Activated naive CD4-positive, alpha-beta T cell treated with anti-CD3 and anti-CD28 coated beads for 36 hours (primary cell): ENCODE measurements around the gene TRMT61A. TPM values are rescaled to one million over a fixed set of nuclear protein-coding genes. Genes with fewer than 3 reads are reported as not detected.
"Not testable (repeated sequence)": the region's sequence is repeated elsewhere in the genome, so short reads cannot be mapped to it uniquely, and the experiment has no call there.

Experiments used
- CTCF ChIA-PET: fragments of 350-600 bp; sonication (Branson Sonifier 250); formaldehyde crosslinking; loops from one replicate; lab custom pipeline; 2021; ENCODE audit warnings: antibody characterized with exemption; lab: Charles Lee
- DNase-seq: peaks from one replicate; pipeline ENCODE4 v3.0.0-alpha.2; 2020
- H3K27ac Mint-ChIP-seq: one replicate; pipeline ENCODE4 v1.8.0; 2021; ENCODE audit warnings: mild to moderate bottlenecking, mixed read lengths
- H3K27me3 Mint-ChIP-seq: one replicate; pipeline ENCODE4 v1.8.0; 2021; ENCODE audit warnings: low read depth, mixed read lengths
- H3K36me3 Mint-ChIP-seq: one replicate; pipeline ENCODE4 v1.8.0; 2021; ENCODE audit warnings: low read depth, mixed read lengths
- H3K4me1 Mint-ChIP-seq: one replicate; pipeline ENCODE4 v1.8.0; 2021; ENCODE audit warnings: low read depth, mixed read lengths
- H3K4me3 Mint-ChIP-seq: one replicate; pipeline ENCODE4 v1.8.0; 2021; ENCODE audit warnings: mild to moderate bottlenecking, moderate library complexity, mixed read lengths
- H3K9me3 Mint-ChIP-seq: one replicate; pipeline ENCODE4 v1.8.0; 2021; ENCODE audit warnings: mixed read lengths
- intact Hi-C: fragments of 100-400 bp; cut with micrococcal nuclease; formaldehyde crosslinking; loops from one replicate; pipeline ENCODE4 v1.15.1; 2023
- total RNA-seq, 2 experiments: library from RNA; stranded (reverse); gene quantifications; one replicate each; pipeline ENCODE4 v1.2.3, GENCODE V29; 2021

Gene TRMT61A
- total RNA-seq, 2 experiments from 2014 or later: 6.6 to 6.7 TPM

GRCh38 chr14:103510724-103511693 lies 18.0 kb upstream of the TRMT61A start:
- H3K27ac Mint-ChIP-seq: no peak overlapping the region
- H3K27me3 Mint-ChIP-seq: no peaks in the 10 kb centered on the region
- H3K4me3 Mint-ChIP-seq: no peak overlapping the region
- intact Hi-C loops: no loop called here
- H3K9me3 Mint-ChIP-seq: no peaks in the 10 kb centered on the region
- CTCF ChIA-PET: interaction anchor here (1.1 to 3.0 kb wide), 2 partner anchors 8 to 167 kb away, joined by 3 to 12 read pairs; no protein-coding TSS in a partner anchor
- no peak for DNase-seq
- H3K4me1 Mint-ChIP-seq: no peaks in the 10 kb centered on the region
- H3K36me3 Mint-ChIP-seq: peaks cover 7% of the 10 kb centered on the region

GRCh38 chr14:103512180-103512579 lies 16.8 kb upstream of the TRMT61A start:
- DNase-seq, CTCF ChIA-PET, H3K27me3 Mint-ChIP-seq, H3K4me3 Mint-ChIP-seq, H3K36me3 Mint-ChIP-seq, H3K27ac Mint-ChIP-seq, H3K4me1 Mint-ChIP-seq, H3K9me3 Mint-ChIP-seq, intact Hi-C loops: not testable (repeated sequence)

GRCh38 chr14:103512701-103513611 lies 16.0 kb upstream of the TRMT61A start:
- CTCF ChIA-PET: no interaction called here

GRCh38 chr14:103514596-103515421 lies 14.2 kb upstream of the TRMT61A start:
- peaks cover 3% of the 10 kb centered on the region for H3K36me3 Mint-ChIP-seq
- H3K27me3 Mint-ChIP-seq: no peaks in the 10 kb centered on the region
- H3K27ac Mint-ChIP-seq: no peak overlapping the region
- CTCF ChIA-PET: interaction anchor here (0.6 kb wide), 1 partner anchor 32 kb away, joined by 3 read pairs; no protein-coding TSS in a partner anchor
- intact Hi-C loops: no loop called here
- no peaks in the 10 kb centered on the region for H3K9me3 Mint-ChIP-seq
- no peak for DNase-seq
- H3K4me3 Mint-ChIP-seq: no peak overlapping the region
- H3K4me1 Mint-ChIP-seq: peaks cover 4% of the 10 kb centered on the region

More at GRCh38 chr14:103512701-103513611, 16.0 kb upstream of the TRMT61A start:
- Mint-ChIP-seq H3K27me3 (no peaks in the 10 kb centered on the region), H3K27ac (no peak overlapping the region), H3K4me1 (no peaks in the 10 kb centered on the region), H3K4me3 (no peak overlapping the region), H3K36me3 (peaks cover 5% of the 10 kb centered on the region), H3K9me3 (no peaks in the 10 kb centered on the region)
- no peak for DNase-seq
- intact Hi-C loops: no loop called here

GRCh38 chr14:103516426-103517173 lies 12.4 kb upstream of the TRMT61A start:
- no peak overlapping the region for H3K4me3 Mint-ChIP-seq
- H3K27ac Mint-ChIP-seq: no peak overlapping the region
- no peaks in the 10 kb centered on the region for H3K9me3 Mint-ChIP-seq
- peaks cover 4% of the 10 kb centered on the region for H3K4me1 Mint-ChIP-seq
- intact Hi-C loops: no loop called here
- no peak for DNase-seq
- CTCF ChIA-PET: interaction anchor here (0.9 to 1.3 kb wide), 2 partner anchors 13 to 38 kb away, joined by 3 to 4 read pairs; partner anchors contain the start of gene TRMT61A
- H3K36me3 Mint-ChIP-seq: no peaks in the 10 kb centered on the region
- peaks cover 3% of the 10 kb centered on the region for H3K27me3 Mint-ChIP-seq

- peaks cover 4% of the 10 kb centered on the region for H3K4me1 Mint-ChIP-seq
Observed at GRCh38 chr14:103517174-103517566, 11.8 kb upstream of the TRMT61A start.

GRCh38 chr14:103517721-103518421 lies 11.1 kb upstream of the TRMT61A start:
- Mint-ChIP-seq H3K36me3 (no peaks in the 10 kb centered on the region), H3K4me1 (peaks cover 4% of the 10 kb centered on the region), H3K9me3 (no peaks in the 10 kb centered on the region), H3K4me3 (no peak overlapping the region), H3K27me3 (peaks cover 3% of the 10 kb centered on the region), H3K27ac (no peak overlapping the region)
- intact Hi-C loops: loop anchor here (1.0 kb wide), 1 partner anchor 29 kb away; no protein-coding TSS in a partner anchor
- no peak for DNase-seq
- CTCF ChIA-PET: interaction anchor here (0.9 to 2.1 kb wide), 17 partner anchors 8 to 44 kb away, joined by 3 to 14 read pairs (median 6); partner anchors contain the start of gene TRMT61A

More at GRCh38 chr14:103517174-103517566, 11.8 kb upstream of the TRMT61A start:
- intact Hi-C loops: no loop called here
- no peak overlapping the region for H3K27ac Mint-ChIP-seq
- no peaks in the 10 kb centered on the region for H3K36me3 Mint-ChIP-seq
- CTCF ChIA-PET: interaction anchor here (0.9 to 2.0 kb wide), 3 partner anchors 12 to 37 kb away, joined by 3 to 9 read pairs (median 4); partner anchors contain the start of gene TRMT61A
- H3K9me3 Mint-ChIP-seq: no peaks in the 10 kb centered on the region
- H3K27me3 Mint-ChIP-seq: peaks cover 3% of the 10 kb centered on the region
- no peak overlapping the region for H3K4me3 Mint-ChIP-seq
- DNase-seq: no peak

- Mint-ChIP-seq H3K36me3 (no peaks in the 10 kb centered on the region), H3K4me3 (no peak overlapping the region), H3K9me3 (no peaks in the 10 kb centered on the region), H3K4me1 (peaks cover 4% of the 10 kb centered on the region), H3K27me3 (peaks cover 5% of the 10 kb centered on the region), H3K27ac (no peak overlapping the region)
- peak; percentile 66 for DNase-seq
- CTCF ChIA-PET: interaction anchor here (0.6 to 2.1 kb wide), 20 partner anchors 9 to 1149 kb away, joined by 3 to 14 read pairs (median 5); partner anchors contain the start of gene TRMT61A
- intact Hi-C loops: loop anchor here (1.0 kb wide), 1 partner anchor 29 kb away; no protein-coding TSS in a partner anchor
Observed at GRCh38 chr14:103518422-103519042, 10.5 kb upstream of the TRMT61A start.

GRCh38 chr14:103519043-103519836 lies 9.8 kb upstream of the TRMT61A start:
- Mint-ChIP-seq H3K9me3 (no peaks in the 10 kb centered on the region), H3K27me3 (peaks cover 8% of the 10 kb centered on the region), H3K27ac (no peak overlapping the region), H3K36me3 (no peaks in the 10 kb centered on the region), H3K4me1 (peaks cover 4% of the 10 kb centered on the region), H3K4me3 (no peak overlapping the region)
- DNase-seq: no peak
- intact Hi-C loops: no loop called here
- CTCF ChIA-PET: interaction anchor here (0.6 to 2.1 kb wide), 20 partner anchors 10 to 1149 kb away, joined by 3 to 14 read pairs (median 5); partner anchors contain the start of gene TRMT61A
